Activated naive CD4-positive, alpha-beta T cell treated with anti-CD3 and anti-CD28 coated beads, Interleukin-2, amount 50 U/mL, for 16 hours (primary cell): Measurements from ENCODE around the gene CCDC146.
"Not testable (repeated sequence)": the region's sequence is repeated elsewhere in the genome, so short reads cannot be mapped to it uniquely, and the experiment has no call there.

Experiments used
- DNase-seq: peaks from one replicate; pipeline ENCODE4 v3.0.0-alpha.2; 2020

Gene CCDC146

GRCh38 chr7:77306231-77307067 lies 184.0 kb downstream of the CCDC146 start:
- DNase-seq = no peak

GRCh38 chr7:77308792-77309191 lies 186.4 kb downstream of the CCDC146 start:
- DNase-seq = no peak

GRCh38 chr7:77309714-77310220 lies 187.4 kb downstream of the CCDC146 start:
- no peak for DNase-seq

- DNase-seq = no peak
Observed at GRCh38 chr7:77310982-77311381, 188.6 kb downstream of the CCDC146 start.

- DNase-seq = no peak
Observed at GRCh38 chr7:77313085-77313484, 190.7 kb downstream of the CCDC146 start.

- DNase-seq = no peak
Observed at GRCh38 chr7:77313876-77314480, 191.6 kb downstream of the CCDC146 start.

GRCh38 chr7:77315182-77315591 lies 192.8 kb downstream of the CCDC146 start:
- no peak for DNase-seq

GRCh38 chr7:77316219-77316978 lies 194.0 kb downstream of the CCDC146 start:
- no peak for DNase-seq

- DNase-seq = no peak
Observed at GRCh38 chr7:77318019-77318418, 195.6 kb downstream of the CCDC146 start.

GRCh38 chr7:77320137-77320536 lies 197.7 kb downstream of the CCDC146 start:
- DNase-seq = no peak

GRCh38 chr7:77320714-77321113 lies 198.3 kb downstream of the CCDC146 start:
- DNase-seq = no peak

- DNase-seq = no peak
Observed at GRCh38 chr7:77321300-77321699, 198.9 kb downstream of the CCDC146 start.

- no peak for DNase-seq
Observed at GRCh38 chr7:77326131-77326530, 203.7 kb downstream of the CCDC146 start.

- DNase-seq = no peak
Observed at GRCh38 chr7:77327067-77327931, 204.9 kb downstream of the CCDC146 start.

- DNase-seq = no peak
Observed at GRCh38 chr7:77327932-77328628, 205.7 kb downstream of the CCDC146 start.

GRCh38 chr7:77328669-77329068 lies 206.3 kb downstream of the CCDC146 start:
- DNase-seq = no peak

- no peak for DNase-seq
Observed at GRCh38 chr7:77329466-77330168, 207.2 kb downstream of the CCDC146 start.

- DNase-seq = no peak
Observed at GRCh38 chr7:77330169-77330882, 207.9 kb downstream of the CCDC146 start.

GRCh38 chr7:77331938-77332695 lies 209.7 kb downstream of the CCDC146 start:
- no peak for DNase-seq

- not testable (repeated sequence) for DNase-seq
Observed at GRCh38 chr7:77334039-77334438, 211.6 kb downstream of the CCDC146 start.
